Endothelial cell (in vitro differentiated cells): ENCODE data around the gene ADORA1. TPM values are rescaled to one million over a fixed set of nuclear protein-coding genes. Genes with fewer than 3 reads are reported as not detected.

Experiments used
- DNase-seq: peaks from one replicate; pipeline ENCODE4 v3.0.0; 2021; ENCODE audit warnings: low spot score
- H3K27ac Mint-ChIP-seq: one replicate; pipeline ENCODE4 v1.8.0; 2021; ENCODE audit warnings: mixed read lengths, inconsistent platforms; ENCODE audit not compliant: unreplicated experiment
- H3K27me3 Mint-ChIP-seq: one replicate; pipeline ENCODE4 v1.8.0; 2021; ENCODE audit warnings: mild to moderate bottlenecking, moderate library complexity, mixed read lengths, inconsistent platforms; ENCODE audit not compliant: unreplicated experiment
- H3K36me3 Mint-ChIP-seq: one replicate; pipeline ENCODE4 v1.8.0; 2021; ENCODE audit warnings: mild to moderate bottlenecking, low read depth, mixed read lengths, inconsistent platforms; ENCODE audit not compliant: unreplicated experiment
- H3K4me1 Mint-ChIP-seq: one replicate; pipeline ENCODE4 v1.8.0; 2021; ENCODE audit warnings: mild to moderate bottlenecking, mixed read lengths, inconsistent platforms; ENCODE audit not compliant: unreplicated experiment
- H3K4me3 Mint-ChIP-seq: one replicate; pipeline ENCODE4 v1.8.0; 2021; ENCODE audit warnings: mild to moderate bottlenecking, mixed read lengths, inconsistent platforms; ENCODE audit not compliant: unreplicated experiment
- H3K9me3 Mint-ChIP-seq: one replicate; pipeline ENCODE4 v1.8.0; 2021; ENCODE audit warnings: mixed read lengths, inconsistent platforms; ENCODE audit not compliant: unreplicated experiment
- total RNA-seq: library from RNA; stranded (reverse); fragmentation: NEBNext Ultra II Directional; extraction: Animal tissue kit (Norgen Biotek cat#: 25700); gene quantifications from one replicate; pipeline ENCODE4 v1.2.1, GENCODE V29; 2021; ENCODE audit not compliant: unreplicated experiment
- TF ChIP-seq, protein P1 (sequence below): fragments of 200-600 bp; sonication (generic); IDR thresholded peaks from one replicate; pipeline ENCODE4 v1.5.0; 2021; ENCODE audit warnings: antibody characterized with exemption; ENCODE audit not compliant: unreplicated experiment

Gene ADORA1
- total RNA-seq, 1 donor from 2014 or later, result 16.3 TPM

DNA sequence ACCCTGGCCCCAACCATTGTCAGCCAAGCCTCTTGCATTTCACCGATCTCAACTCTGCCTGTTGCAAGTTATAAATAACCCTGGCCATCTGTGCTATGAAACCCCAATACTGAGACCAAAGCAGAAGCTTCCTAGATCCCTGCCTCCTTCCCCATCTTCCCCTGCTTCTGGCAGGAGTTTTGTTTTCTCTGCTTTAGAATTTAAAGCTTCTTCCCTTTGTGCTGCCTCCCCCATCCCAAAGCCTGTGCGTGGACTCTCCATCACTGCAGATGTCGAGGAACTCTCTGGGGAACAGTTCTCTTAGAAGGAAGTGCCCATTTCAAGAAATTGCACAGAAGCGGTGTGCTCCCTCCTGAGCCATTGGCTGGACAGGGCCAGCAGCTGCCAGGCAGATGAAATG, 24.3 kb upstream of the ADORA1 start:
- Mint-ChIP-seq H3K4me1 (peaks cover 15% of the 10 kb centered on the region), H3K27ac (no peak overlapping the region), H3K36me3 (no peaks in the 10 kb centered on the region), H3K9me3 (no peaks in the 10 kb centered on the region), H3K4me3 (no peak overlapping the region), H3K27me3 (no peaks in the 10 kb centered on the region)
- TF ChIP-seq, protein P1, sequence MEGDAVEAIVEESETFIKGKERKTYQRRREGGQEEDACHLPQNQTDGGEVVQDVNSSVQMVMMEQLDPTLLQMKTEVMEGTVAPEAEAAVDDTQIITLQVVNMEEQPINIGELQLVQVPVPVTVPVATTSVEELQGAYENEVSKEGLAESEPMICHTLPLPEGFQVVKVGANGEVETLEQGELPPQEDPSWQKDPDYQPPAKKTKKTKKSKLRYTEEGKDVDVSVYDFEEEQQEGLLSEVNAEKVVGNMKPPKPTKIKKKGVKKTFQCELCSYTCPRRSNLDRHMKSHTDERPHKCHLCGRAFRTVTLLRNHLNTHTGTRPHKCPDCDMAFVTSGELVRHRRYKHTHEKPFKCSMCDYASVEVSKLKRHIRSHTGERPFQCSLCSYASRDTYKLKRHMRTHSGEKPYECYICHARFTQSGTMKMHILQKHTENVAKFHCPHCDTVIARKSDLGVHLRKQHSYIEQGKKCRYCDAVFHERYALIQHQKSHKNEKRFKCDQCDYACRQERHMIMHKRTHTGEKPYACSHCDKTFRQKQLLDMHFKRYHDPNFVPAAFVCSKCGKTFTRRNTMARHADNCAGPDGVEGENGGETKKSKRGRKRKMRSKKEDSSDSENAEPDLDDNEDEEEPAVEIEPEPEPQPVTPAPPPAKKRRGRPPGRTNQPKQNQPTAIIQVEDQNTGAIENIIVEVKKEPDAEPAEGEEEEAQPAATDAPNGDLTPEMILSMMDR, result no peak
- no peak for DNase-seq

DNA sequence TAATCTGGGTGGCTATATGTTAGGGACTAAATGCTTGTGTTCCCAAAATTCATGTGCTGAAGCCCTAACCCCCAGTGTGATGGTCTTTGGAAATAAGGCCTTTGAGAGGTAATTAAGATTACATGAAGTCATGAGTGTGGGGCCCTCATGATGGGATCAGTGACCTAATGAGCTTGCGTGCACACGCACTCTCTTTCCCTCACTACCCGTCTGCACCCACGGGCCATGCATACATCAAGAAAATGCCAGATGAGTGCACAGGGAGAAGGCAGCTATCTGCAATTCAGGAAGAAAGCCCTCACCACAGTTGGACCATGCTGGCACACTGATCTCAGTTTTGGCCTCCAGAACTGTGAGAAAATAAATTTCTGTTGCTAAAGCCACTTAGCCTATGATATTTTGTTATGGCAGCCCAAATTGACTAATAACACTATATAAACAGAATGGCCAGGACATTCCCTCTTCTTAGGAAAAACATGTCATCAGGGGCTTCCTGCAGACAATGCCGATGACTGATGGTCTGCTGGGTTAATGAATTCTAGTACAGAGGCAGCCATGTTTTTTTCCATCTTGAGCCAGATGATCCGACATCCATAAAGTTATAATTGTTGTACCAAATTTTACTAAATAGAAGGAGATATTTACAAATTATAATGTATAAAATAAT, 23.6 kb upstream of the ADORA1 start:
- no peaks in the 10 kb centered on the region for H3K27me3 Mint-ChIP-seq
- no peaks in the 10 kb centered on the region for H3K9me3 Mint-ChIP-seq
- TF ChIP-seq, protein P1, result no peak
- DNase-seq, result no peak
- H3K4me1 Mint-ChIP-seq, result peaks cover 14% of the 10 kb centered on the region
- H3K36me3 Mint-ChIP-seq, result no peaks in the 10 kb centered on the region
- no peak overlapping the region for H3K27ac Mint-ChIP-seq
- no peak overlapping the region for H3K4me3 Mint-ChIP-seq

DNA sequence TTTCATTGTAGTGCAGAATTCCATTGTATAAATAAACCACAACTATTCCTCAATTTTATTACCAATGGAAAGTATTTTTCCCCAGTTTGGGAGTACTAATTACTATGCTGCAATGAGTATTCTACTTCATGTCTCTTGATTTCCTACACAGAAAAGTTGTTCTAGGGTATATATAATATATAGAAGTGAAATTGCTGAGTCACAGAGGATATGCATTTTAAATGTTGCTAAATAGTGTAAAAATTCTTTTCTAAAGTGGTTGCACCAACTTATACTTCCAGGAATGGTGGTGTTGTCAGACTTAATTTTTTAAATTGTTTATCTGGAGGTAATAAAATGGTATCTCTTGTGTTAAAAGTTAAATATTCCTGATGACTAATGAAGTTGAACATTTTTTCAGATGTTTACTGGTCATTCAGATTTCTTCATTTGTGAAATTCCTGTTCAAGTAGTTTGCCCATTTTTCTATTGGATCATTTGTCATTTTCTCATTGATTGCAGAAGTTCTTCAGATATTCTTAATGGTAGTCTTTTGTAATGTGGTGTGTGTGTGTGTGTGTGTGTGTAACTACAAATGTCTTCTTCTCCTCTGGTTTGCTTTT, 22.6 kb upstream of the ADORA1 start:
- H3K9me3 Mint-ChIP-seq, result no peaks in the 10 kb centered on the region
- H3K4me1 Mint-ChIP-seq, result peaks cover 7% of the 10 kb centered on the region
- H3K36me3 Mint-ChIP-seq, result no peaks in the 10 kb centered on the region
- H3K4me3 Mint-ChIP-seq, result no peak overlapping the region
- no peak overlapping the region for H3K27ac Mint-ChIP-seq
- TF ChIP-seq, protein P1, result no peak
- H3K27me3 Mint-ChIP-seq, result no peaks in the 10 kb centered on the region
- no peak for DNase-seq

DNA sequence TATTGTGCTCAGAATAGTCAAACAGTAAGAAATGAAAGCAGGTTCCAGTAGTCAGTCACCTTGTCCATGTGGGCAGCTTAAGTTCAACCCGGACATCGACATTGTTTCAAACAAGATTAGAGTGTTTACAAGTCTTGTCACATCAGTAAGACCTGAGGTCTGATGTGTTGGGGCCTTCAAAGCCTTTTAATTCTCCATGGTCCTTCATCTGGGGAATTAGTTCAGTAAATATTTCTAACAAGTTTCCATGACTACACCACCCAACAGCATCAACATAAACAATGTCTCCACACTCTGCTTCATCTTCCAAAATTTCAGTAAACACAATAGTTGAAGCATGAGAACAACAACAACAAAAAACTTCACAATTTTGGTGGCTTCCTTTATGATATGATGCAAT, 15.1 kb upstream of the ADORA1 start:
- Mint-ChIP-seq H3K4me1 (peaks cover 6% of the 10 kb centered on the region), H3K9me3 (no peaks in the 10 kb centered on the region), H3K36me3 (no peaks in the 10 kb centered on the region), H3K4me3 (no peak overlapping the region), H3K27me3 (peaks cover 5% of the 10 kb centered on the region), H3K27ac (no peak overlapping the region)
- TF ChIP-seq, protein P1, result no peak
- no peak for DNase-seq

DNA sequence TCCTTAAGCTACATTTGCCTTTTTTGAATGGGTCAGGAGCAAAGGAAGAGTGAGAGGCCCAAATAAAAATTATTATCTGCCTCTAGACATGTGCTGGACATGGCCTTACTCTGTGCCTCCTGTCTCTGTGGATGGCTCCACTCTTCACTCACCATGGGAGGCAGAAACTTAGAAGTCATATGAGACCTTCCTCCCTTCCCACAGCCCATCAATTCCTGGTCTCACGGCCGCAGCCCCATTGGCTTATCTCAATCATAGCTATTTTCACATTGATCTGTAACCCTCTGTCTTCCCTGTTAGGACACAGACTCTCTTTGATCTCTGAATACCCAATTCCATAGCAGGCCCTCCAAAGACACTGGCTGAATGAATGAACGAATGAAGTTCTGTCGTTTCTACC, 14.2 kb upstream of the ADORA1 start:
- Mint-ChIP-seq H3K27ac (no peak overlapping the region), H3K36me3 (no peaks in the 10 kb centered on the region), H3K9me3 (no peaks in the 10 kb centered on the region), H3K27me3 (peaks cover 5% of the 10 kb centered on the region), H3K4me3 (no peak overlapping the region), H3K4me1 (peaks cover 9% of the 10 kb centered on the region)
- no peak for DNase-seq
- TF ChIP-seq, protein P1, result no peak
